Trophoblast cell (in vitro differentiated cells and primary cell): ENCODE results near the gene GPATCH1.

ENCODE experiments used
- DNase-seq, 2 donors: peaks; one replicate each; pipeline ENCODE4 v3.0.0-alpha.2; 2016
- H2AFZ ChIP-seq: 2 replicates; pipeline ENCODE4 v1.6.1; 2013; ENCODE audit warnings: low read length, moderate library complexity, mild to moderate bottlenecking; ENCODE audit not compliant: insufficient read depth, poor library complexity
- H2AK5ac ChIP-seq: 2 replicates; pipeline ENCODE4 v1.6.1; 2013; ENCODE audit warnings: mild to moderate bottlenecking, low read length
- H2BK120ac ChIP-seq: 2 replicates; pipeline ENCODE4 v1.6.1; 2013; ENCODE audit warnings: low read length, mild to moderate bottlenecking, moderate library complexity; ENCODE audit not compliant: insufficient read depth, poor library complexity
- H2BK12ac ChIP-seq: 2 replicates; pipeline ENCODE4 v1.6.1; 2013; ENCODE audit warnings: mild to moderate bottlenecking, low read length, moderate library complexity
- H2BK5ac ChIP-seq: 2 replicates; pipeline ENCODE4 v1.6.1; 2013; ENCODE audit warnings: low read length, low read depth, moderate library complexity, mild to moderate bottlenecking; ENCODE audit not compliant: poor library complexity
- H3K14ac ChIP-seq: 2 replicates; pipeline ENCODE4 v1.6.1; 2013; ENCODE audit warnings: mild to moderate bottlenecking, low read length
- H3K18ac ChIP-seq: 2 replicates; pipeline ENCODE4 v1.6.1; 2013; ENCODE audit warnings: mild to moderate bottlenecking, low read length
- H3K23ac ChIP-seq: 2 replicates; pipeline ENCODE4 v1.6.1; 2013; ENCODE audit warnings: low read length
- H3K27ac ChIP-seq: 2 replicates; pipeline ENCODE4 v1.5.1; 2013; ENCODE audit warnings: low read depth, mild to moderate bottlenecking, inconsistent platforms, low read length, moderate library complexity
- H3K27me3 ChIP-seq: 2 replicates; pipeline ENCODE4 v1.6.1; 2013; ENCODE audit warnings: inconsistent platforms, mild to moderate bottlenecking, low read length, moderate library complexity; ENCODE audit not compliant: insufficient read depth
- H3K36me3 ChIP-seq, 2 experiments: 1 replicate in 1 of 2; 2 replicates in 1 of 2; pipeline ENCODE4 v1.6.1; 2013; ENCODE audit warnings: low read length in 2 of 2, mild to moderate bottlenecking in 2 of 2, moderate library complexity in 1 of 2; ENCODE audit not compliant: insufficient read depth in 2 of 2, control insufficient read depth in 1 of 2
- H3K4ac ChIP-seq: 2 replicates; pipeline ENCODE4 v1.6.1; 2013; ENCODE audit warnings: low read depth, mild to moderate bottlenecking, low read length, moderate library complexity
- H3K4me1 ChIP-seq, 2 experiments: 1 replicate in 1 of 2; 2 replicates in 1 of 2; pipeline ENCODE4 v1.6.1; 2013; ENCODE audit warnings: low read length in 2 of 2, mild to moderate bottlenecking in 2 of 2, moderate library complexity in 1 of 2; ENCODE audit not compliant: insufficient read depth in 2 of 2, control insufficient read depth in 1 of 2
- H3K4me2 ChIP-seq: 2 replicates; pipeline ENCODE4 v1.6.1; 2013; ENCODE audit warnings: inconsistent platforms, mild to moderate bottlenecking, low read length, moderate library complexity
- H3K4me3 ChIP-seq: 2 replicates; pipeline ENCODE4 v1.5.1; 2013; ENCODE audit warnings: mild to moderate bottlenecking, low read depth, low read length, inconsistent platforms
- H3K79me1 ChIP-seq: one replicate; pipeline ENCODE4 v1.6.1; 2013; ENCODE audit warnings: low read length
- H3K79me2 ChIP-seq: 2 replicates; pipeline ENCODE4 v1.6.1; 2013; ENCODE audit warnings: low read length, mild to moderate bottlenecking; ENCODE audit not compliant: control insufficient read depth, insufficient read depth, poor library complexity
- H3K9ac ChIP-seq: 2 replicates; pipeline ENCODE4 v1.6.1; 2013; ENCODE audit warnings: mild to moderate bottlenecking, low read length
- H3K9me3 ChIP-seq: 2 replicates; pipeline ENCODE4 v1.6.1; 2013; ENCODE audit warnings: low read depth, mild to moderate bottlenecking, control low read depth, inconsistent platforms, low read length; ENCODE audit not compliant: insufficient read depth
- H4K12ac ChIP-seq: 2 replicates; pipeline ENCODE4 v1.6.1; 2013; ENCODE audit warnings: low read depth, mild to moderate bottlenecking, low read length, moderate library complexity
- H4K8ac ChIP-seq: 2 replicates; pipeline ENCODE4 v1.6.1; 2013; ENCODE audit warnings: low read depth, mild to moderate bottlenecking, low read length, moderate library complexity
- H4K91ac ChIP-seq: one replicate; pipeline ENCODE4 v1.6.1; 2013; ENCODE audit warnings: low read depth, mild to moderate bottlenecking, low read length, moderate library complexity
- WGBS: extraction: QIAGEN DNeasy Blood & Tissue Kit; methylation state at CpG from one replicate; pipeline ENCODE4 v1.1.7; 2013; ENCODE audit warnings: missing lambda C conversion rate; ENCODE audit not compliant: insufficient read length, insufficient coverage; ENCODE audit errors: extremely low coverage; 5-methylcytosine and 5-hydroxymethylcytosine counted together

Gene GPATCH1

DNA sequence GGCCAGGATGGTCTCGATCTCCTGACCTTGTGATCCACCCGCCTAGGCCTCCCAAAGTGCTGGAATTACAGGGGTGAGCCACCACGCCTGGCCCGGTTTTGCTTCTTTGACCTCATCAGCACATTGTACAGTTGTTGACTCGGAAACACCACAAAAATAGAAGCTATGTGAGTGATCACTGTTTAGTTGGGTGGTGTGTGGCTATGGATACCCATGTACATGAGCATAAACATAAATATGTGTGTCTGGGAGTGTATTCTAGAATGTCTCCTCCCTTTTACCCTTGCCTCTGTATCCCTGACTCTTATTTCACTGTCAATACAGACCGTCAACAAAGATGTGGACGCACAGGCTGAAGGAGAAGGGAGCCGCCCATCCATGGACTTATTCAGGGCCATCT, 36.5 kb downstream of the GPATCH1 start:
- H2BK12ac ChIP-seq: no peak overlapping the region

DNA sequence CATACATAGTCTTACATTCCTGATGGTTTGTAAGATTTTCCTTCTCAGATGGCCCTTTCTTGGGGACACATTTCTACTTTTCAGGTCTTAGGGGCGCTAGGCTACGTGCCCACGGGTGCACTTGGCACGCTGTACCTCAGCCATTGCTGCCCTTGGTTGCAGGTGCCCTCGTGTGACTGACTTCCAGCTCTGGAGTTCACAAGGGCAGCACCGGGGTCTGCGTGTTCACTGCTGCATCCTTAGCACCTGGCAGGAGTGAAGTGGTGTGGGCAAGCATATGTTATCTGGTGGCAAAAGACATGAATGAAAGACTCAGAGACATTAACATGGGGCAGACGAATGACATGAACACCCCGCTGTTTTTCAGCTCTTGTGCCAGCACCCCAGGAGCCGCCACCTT, 37.7 kb downstream of the GPATCH1 start:
- H3K4me3 ChIP-seq: peak overlapping the region; percentile 58
- no peak overlapping the region for H3K18ac ChIP-seq
- WGBS: no CpG with 5 or more reads among the region's 10 CpGs
- no peak overlapping the region for H2BK120ac ChIP-seq
- H3K14ac ChIP-seq: no peak overlapping the region
- H2AFZ ChIP-seq: no peak overlapping the region
- no peak for DNase-seq
- H4K12ac ChIP-seq: no peak overlapping the region
- no peak overlapping the region for H3K9ac ChIP-seq
- H4K91ac ChIP-seq: no peak overlapping the region
- H3K79me1 ChIP-seq: no peaks in the 10 kb centered on the region
- H3K36me3 ChIP-seq: peaks cover 15 to 17% of the 10 kb centered on the region in 2 experiments
- H2BK12ac ChIP-seq: no peak overlapping the region
- no peak overlapping the region for H4K8ac ChIP-seq
- no peaks in the 10 kb centered on the region for H3K27me3 ChIP-seq
- no peak overlapping the region for H3K4ac ChIP-seq
- no peak overlapping the region for H2AK5ac ChIP-seq
- no peaks in the 10 kb centered on the region for H3K79me2 ChIP-seq
- H3K23ac ChIP-seq: no peak overlapping the region
- no peaks in the 10 kb centered on the region for H3K4me1 ChIP-seq
- no peak overlapping the region for H3K4me2 ChIP-seq
- H3K27ac ChIP-seq: no peak overlapping the region
- peaks cover 2% of the 10 kb centered on the region for H3K9me3 ChIP-seq
- H2BK5ac ChIP-seq: no peak overlapping the region

More for the DNA sequence above, 36.5 kb downstream of the GPATCH1 start:
- H3K9me3 ChIP-seq: peaks cover 2% of the 10 kb centered on the region
- no peak overlapping the region for H3K4me2 ChIP-seq
- H2AFZ ChIP-seq: no peak overlapping the region
- no CpG with 5 or more reads among the region's 8 CpGs for WGBS
- no peak overlapping the region for H2BK5ac ChIP-seq
- H3K18ac ChIP-seq: no peak overlapping the region
- H3K4ac ChIP-seq: no peak overlapping the region
- no peaks in the 10 kb centered on the region for H3K79me1 ChIP-seq
- no peak overlapping the region for H3K4me3 ChIP-seq
- H3K27ac ChIP-seq: no peak overlapping the region
- H4K91ac ChIP-seq: no peak overlapping the region
- H3K23ac ChIP-seq: no peak overlapping the region
- H3K79me2 ChIP-seq: no peaks in the 10 kb centered on the region
- no peak overlapping the region for H4K8ac ChIP-seq
- no peak overlapping the region for H3K9ac ChIP-seq
- no peaks in the 10 kb centered on the region for H3K4me1 ChIP-seq
- no peak overlapping the region for H2AK5ac ChIP-seq
- no peaks in the 10 kb centered on the region for H3K27me3 ChIP-seq
- no peak overlapping the region for H3K14ac ChIP-seq
- no peak overlapping the region for H4K12ac ChIP-seq
- H3K36me3 ChIP-seq: peaks cover 18 to 19% of the 10 kb centered on the region in 2 experiments
- H2BK120ac ChIP-seq: no peak overlapping the region
- no peak for DNase-seq

DNA sequence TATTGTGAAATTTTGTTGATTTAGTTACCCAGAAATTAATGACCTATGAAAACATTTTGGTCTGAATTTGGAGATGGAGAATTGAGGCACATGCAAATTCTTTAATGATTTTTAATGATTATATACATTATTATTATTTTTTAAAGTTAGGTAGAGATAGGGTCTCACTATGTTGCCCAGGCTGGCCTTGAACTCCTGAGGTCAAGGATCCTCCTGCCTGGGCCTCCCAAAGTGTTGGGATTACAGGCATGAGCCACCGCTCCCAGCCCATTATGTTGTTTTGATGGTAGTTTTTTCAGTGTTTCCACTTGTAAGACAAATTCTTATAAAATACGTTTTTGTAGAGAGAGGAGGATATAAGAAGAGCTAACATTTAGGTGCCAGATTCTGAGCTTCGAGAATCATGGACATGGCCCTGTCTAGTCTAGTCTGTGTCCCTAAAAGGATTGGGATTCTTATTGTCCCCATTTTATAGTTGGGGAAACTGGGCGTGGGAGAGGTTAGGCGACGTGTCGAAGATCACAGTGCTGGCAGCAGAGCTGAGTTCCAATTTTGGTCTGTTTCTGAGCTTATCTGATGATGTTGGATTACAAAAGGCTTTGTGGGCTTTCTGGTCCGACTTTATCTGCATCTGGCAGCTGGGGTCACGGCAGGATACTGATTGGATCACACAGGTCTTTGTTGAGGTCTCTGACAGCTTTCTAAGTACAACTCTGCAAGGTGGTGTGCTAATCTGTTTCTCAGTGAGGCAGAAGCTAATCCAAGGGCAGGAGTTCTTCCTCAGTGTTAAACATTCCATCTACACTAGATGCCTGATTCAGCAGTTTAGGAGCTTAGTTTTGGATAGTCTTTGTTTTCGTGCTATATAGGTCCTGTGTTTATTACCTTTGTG, 43.5 kb downstream of the GPATCH1 start:
- no peak overlapping the region for H3K27ac ChIP-seq
- no peak overlapping the region for H4K91ac ChIP-seq
- no peak overlapping the region for H3K14ac ChIP-seq
- no peak overlapping the region for H4K12ac ChIP-seq
- no peaks in the 10 kb centered on the region for H3K79me2 ChIP-seq
- H3K18ac ChIP-seq: no peak overlapping the region
- no peak overlapping the region for H3K4me3 ChIP-seq
- no peak overlapping the region for H2BK5ac ChIP-seq
- no peaks in the 10 kb centered on the region for H3K27me3 ChIP-seq
- no peak overlapping the region for H3K4ac ChIP-seq
- no peaks in the 10 kb centered on the region for H3K4me1 ChIP-seq
- no peaks in the 10 kb centered on the region for H3K79me1 ChIP-seq
- H3K9me3 ChIP-seq: no peaks in the 10 kb centered on the region
- H3K4me2 ChIP-seq: no peak overlapping the region
- no peak overlapping the region for H2BK120ac ChIP-seq
- no peak overlapping the region for H3K23ac ChIP-seq
- no peak overlapping the region for H3K9ac ChIP-seq
- no peak for DNase-seq
- peaks cover 18 to 29% of the 10 kb centered on the region in 2 experiments for H3K36me3 ChIP-seq
- H2BK12ac ChIP-seq: no peak overlapping the region
- no peak overlapping the region for H4K8ac ChIP-seq
- no CpG with 5 or more reads among the region's 10 CpGs for WGBS
- no peak overlapping the region for H2AK5ac ChIP-seq
- H2AFZ ChIP-seq: no peak overlapping the region

DNA sequence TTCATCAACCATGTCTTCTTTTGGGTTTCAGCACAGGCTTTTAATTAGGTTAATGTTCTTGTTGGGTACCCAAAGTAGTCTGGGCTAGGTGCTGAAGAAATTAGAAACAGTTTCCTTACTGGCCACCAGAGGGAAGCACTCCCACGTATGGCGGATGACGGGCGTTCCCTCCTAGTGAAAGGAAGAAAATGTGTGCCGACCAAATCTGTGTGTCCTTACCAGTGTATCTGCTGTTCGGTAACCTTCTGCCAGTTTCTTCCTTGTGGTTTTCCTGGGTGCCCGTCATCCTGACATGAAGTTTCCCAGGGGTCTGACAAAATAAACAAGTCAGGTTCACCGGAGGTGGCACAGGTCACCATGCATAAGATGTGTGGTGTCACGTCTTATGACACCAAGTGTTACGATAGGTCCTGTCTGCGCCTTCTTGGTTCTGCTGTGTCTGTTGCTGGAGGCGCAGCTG, 45.0 kb downstream of the GPATCH1 start:
- H3K36me3 ChIP-seq: peaks cover 22 to 31% of the 10 kb centered on the region in 2 experiments
- H3K79me1 ChIP-seq: no peaks in the 10 kb centered on the region
- no peak overlapping the region for H3K4me3 ChIP-seq
- no peak overlapping the region for H4K12ac ChIP-seq
- H2BK120ac ChIP-seq: no peak overlapping the region
- H3K18ac ChIP-seq: no peak overlapping the region
- H2BK5ac ChIP-seq: no peak overlapping the region
- no peaks in the 10 kb centered on the region for H3K27me3 ChIP-seq
- H3K9ac ChIP-seq: no peak overlapping the region
- H3K4me1 ChIP-seq: no peaks in the 10 kb centered on the region
- no peak overlapping the region for H3K4ac ChIP-seq
- H4K91ac ChIP-seq: no peak overlapping the region
- H3K79me2 ChIP-seq: no peaks in the 10 kb centered on the region
- no peaks in the 10 kb centered on the region for H3K9me3 ChIP-seq
- WGBS: no CpG with 5 or more reads among the region's 12 CpGs
- H3K27ac ChIP-seq: no peak overlapping the region
- H2AK5ac ChIP-seq: no peak overlapping the region
- DNase-seq: peak; percentile 25 to 71
- H3K4me2 ChIP-seq: no peak overlapping the region
- H2BK12ac ChIP-seq: no peak overlapping the region
- H3K23ac ChIP-seq: peak overlapping the region; percentile 5
- H2AFZ ChIP-seq: no peak overlapping the region
- no peak overlapping the region for H3K14ac ChIP-seq
- H4K8ac ChIP-seq: no peak overlapping the region
